Osteoblast (primary cell): ENCODE results near the gene CIAO3. TPM values are rescaled to one million over a fixed set of nuclear protein-coding genes. Genes with fewer than 3 reads are reported as not detected.

Source experiments
- DNase-seq: peaks from one replicate; pipeline ENCODE4 v3.0.0; 2011; ENCODE audit warnings: low spot score, mixed read lengths; ENCODE audit not compliant: insufficient read length; ENCODE audit errors: missing footprints
- H2AFZ ChIP-seq: 2 replicates; pipeline ENCODE4 v1.6.0; 2011; ENCODE audit warnings: mild to moderate bottlenecking, low read length
- H3K27ac ChIP-seq: 2 replicates; pipeline ENCODE4 v1.5.1; 2011; ENCODE audit warnings: mild to moderate bottlenecking, low read depth, low read length, moderate library complexity
- H3K27me3 ChIP-seq: 2 replicates; pipeline ENCODE4 v1.6.0; 2012; ENCODE audit warnings: mild to moderate bottlenecking, control low read depth, inconsistent platforms, low read length, moderate library complexity; ENCODE audit not compliant: insufficient read depth
- H3K36me3 ChIP-seq: 2 replicates; pipeline ENCODE4 v1.5.1; 2011; ENCODE audit warnings: mild to moderate bottlenecking, low read length, control low read depth, moderate library complexity; ENCODE audit not compliant: insufficient read depth
- H3K4me1 ChIP-seq: 2 replicates; pipeline ENCODE4 v1.5.1; 2011; ENCODE audit warnings: mild to moderate bottlenecking, low read length, control low read depth, moderate library complexity; ENCODE audit not compliant: insufficient read depth
- H3K4me2 ChIP-seq: 2 replicates; pipeline ENCODE4 v1.6.0; 2011; ENCODE audit warnings: mild to moderate bottlenecking, low read length; ENCODE audit not compliant: insufficient read depth
- H3K4me3 ChIP-seq: fragments of 200-600 bp; sonication (generic); 3 replicates; pipeline ENCODE4 v1.5.1; 2012; ENCODE audit warnings: mild to moderate bottlenecking, low read length, inconsistent platforms; ENCODE audit not compliant: insufficient read depth
- H3K79me2 ChIP-seq: 2 replicates; pipeline ENCODE4 v1.6.0; 2012; ENCODE audit warnings: mild to moderate bottlenecking, low read length, control low read depth, inconsistent platforms; ENCODE audit not compliant: insufficient read depth
- H3K9me3 ChIP-seq: 2 replicates; pipeline ENCODE4 v1.5.1; 2011; ENCODE audit warnings: low read depth, low read length, control low read depth
- H4K20me1 ChIP-seq: 2 replicates; pipeline ENCODE4 v1.6.0; 2012; ENCODE audit warnings: mild to moderate bottlenecking, low read length, control low read depth; ENCODE audit not compliant: insufficient read depth
- total RNA-seq: library from RNA; depleted of rRNA; stranded (reverse); fragments of >200 nt; gene quantifications from 2 replicates; pipeline ENCODE4 v1.2.3, GENCODE V29; 2012
- TF ChIP-seq, protein P1 (sequence below): IDR thresholded peaks from 2 replicates; pipeline ENCODE4 v1.5.1; 2011; ENCODE audit warnings: mild to moderate bottlenecking, low read depth, low read length, moderate library complexity; ENCODE audit errors: extremely low read depth

The CIAO3 gene
- total RNA-seq, 1 donor = 32.2 TPM

DNA sequence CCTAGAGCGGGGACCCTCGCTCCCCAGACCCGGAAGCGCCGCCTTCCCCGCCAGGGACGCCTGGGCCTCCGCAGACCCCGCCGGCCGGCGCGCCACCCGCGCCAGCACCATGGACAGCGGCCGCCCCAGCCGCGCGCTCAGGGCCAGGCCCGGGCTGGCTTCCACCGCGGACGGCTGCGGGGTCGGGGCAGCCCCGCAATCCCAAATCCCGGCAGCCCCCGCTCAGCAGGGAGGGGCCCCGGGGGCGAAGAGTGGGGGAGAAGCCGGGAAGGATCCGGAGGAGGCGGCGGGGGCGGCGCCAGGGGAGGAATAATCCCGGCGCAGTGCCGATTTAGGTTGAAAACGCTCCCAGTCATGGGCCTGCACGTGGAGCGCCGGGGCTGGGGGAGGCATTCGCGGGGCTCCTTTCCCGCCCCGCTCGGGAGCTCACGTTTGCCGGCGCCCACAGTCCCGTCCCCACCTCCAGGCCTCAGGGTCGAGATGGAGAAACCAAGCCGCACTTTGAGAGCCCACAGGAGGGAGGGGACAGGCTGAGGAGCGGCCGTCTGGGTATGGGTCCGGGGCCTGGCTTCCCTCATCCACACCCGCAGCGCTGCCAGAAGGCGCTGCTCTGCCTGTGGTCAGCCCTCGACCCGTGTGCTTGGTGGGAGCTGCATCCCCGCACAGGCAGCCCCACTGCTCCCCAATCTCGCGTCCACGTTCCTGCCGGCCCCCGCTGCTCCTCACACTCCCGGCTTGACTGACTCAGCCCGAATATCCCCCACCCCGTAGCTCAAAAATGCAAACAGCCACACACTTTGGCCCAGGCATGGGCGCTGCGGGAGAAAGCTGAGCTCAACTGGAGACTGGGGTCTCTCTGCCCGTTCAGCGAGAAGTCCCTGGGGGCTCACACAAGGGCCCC, 39.9 kb downstream of the CIAO3 start:
- Histone ChIP-seq H4K20me1 (peaks cover 14% of the 10 kb centered on the region), H3K4me3 (no peak overlapping the region), H3K79me2 (no peaks in the 10 kb centered on the region), H3K4me1 (no peaks in the 10 kb centered on the region), H3K36me3 (no peaks in the 10 kb centered on the region), H3K9me3 (no peaks in the 10 kb centered on the region), H3K27me3 (peaks cover 50% of the 10 kb centered on the region), H2AFZ (no peak overlapping the region), H3K4me2 (no peak overlapping the region), H3K27ac (no peak overlapping the region)
- TF ChIP-seq, protein P1, sequence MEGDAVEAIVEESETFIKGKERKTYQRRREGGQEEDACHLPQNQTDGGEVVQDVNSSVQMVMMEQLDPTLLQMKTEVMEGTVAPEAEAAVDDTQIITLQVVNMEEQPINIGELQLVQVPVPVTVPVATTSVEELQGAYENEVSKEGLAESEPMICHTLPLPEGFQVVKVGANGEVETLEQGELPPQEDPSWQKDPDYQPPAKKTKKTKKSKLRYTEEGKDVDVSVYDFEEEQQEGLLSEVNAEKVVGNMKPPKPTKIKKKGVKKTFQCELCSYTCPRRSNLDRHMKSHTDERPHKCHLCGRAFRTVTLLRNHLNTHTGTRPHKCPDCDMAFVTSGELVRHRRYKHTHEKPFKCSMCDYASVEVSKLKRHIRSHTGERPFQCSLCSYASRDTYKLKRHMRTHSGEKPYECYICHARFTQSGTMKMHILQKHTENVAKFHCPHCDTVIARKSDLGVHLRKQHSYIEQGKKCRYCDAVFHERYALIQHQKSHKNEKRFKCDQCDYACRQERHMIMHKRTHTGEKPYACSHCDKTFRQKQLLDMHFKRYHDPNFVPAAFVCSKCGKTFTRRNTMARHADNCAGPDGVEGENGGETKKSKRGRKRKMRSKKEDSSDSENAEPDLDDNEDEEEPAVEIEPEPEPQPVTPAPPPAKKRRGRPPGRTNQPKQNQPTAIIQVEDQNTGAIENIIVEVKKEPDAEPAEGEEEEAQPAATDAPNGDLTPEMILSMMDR = no peak
- peak; percentile 99 for DNase-seq

DNA sequence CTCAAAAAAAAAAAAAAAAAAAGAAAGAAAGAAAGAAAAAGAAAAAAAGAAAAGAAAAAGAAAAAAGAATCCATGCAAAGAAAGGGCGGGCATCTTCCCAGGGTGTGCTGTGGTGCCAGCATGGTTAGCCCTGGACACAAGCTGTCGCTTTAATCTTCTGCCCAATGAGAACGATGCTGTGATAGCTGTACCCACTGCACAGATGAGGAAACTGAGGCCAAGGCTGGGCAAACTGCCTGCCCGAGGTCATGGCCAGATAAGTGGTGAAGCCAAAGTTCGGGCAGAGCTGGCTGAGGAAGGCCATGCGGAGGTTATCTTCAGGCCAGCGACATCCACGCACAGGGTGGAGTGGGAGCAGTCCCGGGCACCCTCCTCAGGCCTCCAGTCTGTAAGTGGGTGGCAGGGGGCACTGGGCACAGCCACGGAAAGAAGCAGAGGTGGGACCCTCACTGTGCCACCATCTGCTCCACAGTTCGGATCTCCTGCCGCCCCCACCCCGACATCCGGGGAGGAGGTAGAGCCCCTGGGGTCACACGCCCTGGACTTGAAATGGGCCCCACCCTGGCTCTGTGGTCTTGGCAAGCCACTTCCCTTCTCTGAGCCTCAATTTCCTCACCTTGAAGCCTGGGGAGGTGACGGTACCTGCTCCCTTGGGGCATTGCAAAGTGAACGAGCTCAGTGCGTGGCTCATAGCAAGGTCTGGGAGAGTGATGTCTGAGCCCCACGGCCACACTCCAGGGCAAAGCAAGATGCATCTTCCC, 41.7 kb downstream of the CIAO3 start:
- Histone ChIP-seq H3K36me3 (no peaks in the 10 kb centered on the region), H3K4me1 (no peaks in the 10 kb centered on the region), H2AFZ (no peak overlapping the region), H3K79me2 (no peaks in the 10 kb centered on the region), H3K27ac (no peak overlapping the region), H3K4me3 (no peak overlapping the region), H4K20me1 (peaks cover 18% of the 10 kb centered on the region), H3K9me3 (no peaks in the 10 kb centered on the region), H3K4me2 (no peak overlapping the region), H3K27me3 (peaks cover 57% of the 10 kb centered on the region)
- TF ChIP-seq, protein P1 = no peak
- DNase-seq = no peak

DNA sequence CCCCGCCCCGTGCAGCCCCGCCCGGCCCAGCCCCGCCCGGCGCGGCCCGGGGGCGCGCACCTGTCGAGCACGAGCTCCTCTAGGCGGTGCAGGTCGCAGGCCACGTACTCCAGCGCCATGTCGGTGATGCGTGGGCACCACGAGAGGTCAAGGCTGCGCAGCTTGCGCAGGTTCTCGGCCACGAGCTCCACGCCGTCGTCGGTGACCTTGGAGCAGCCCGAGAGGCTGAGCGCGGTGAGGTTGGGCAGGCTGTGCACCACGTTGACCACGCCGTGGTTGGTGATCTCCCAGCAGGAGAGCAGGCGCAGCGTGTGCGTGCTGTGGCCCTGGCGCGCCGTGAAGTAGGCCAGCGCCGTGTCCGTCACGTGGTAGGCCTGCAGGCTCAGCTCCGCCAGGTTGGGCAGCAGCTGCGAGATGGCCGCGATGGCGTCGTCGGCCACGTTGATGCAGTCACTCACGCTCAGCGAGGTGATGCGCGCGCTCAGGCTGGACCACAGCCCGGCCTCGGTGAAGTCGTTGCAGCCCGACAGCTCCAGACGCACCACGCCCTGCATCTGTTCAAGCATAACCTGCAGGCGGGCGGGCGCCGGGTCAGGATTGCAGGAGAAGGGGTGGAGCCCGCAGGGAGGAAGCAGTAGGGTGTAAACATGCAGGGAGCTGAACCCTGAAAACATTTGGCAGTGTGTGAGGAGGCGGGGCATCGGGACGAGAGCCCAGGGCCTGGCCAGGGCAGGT, 45.3 kb downstream of the CIAO3 start:
- no peak overlapping the region for H2AFZ ChIP-seq
- no peaks in the 10 kb centered on the region for H3K4me1 ChIP-seq
- peak; percentile 94 for DNase-seq
- peaks cover 5% of the 10 kb centered on the region for H4K20me1 ChIP-seq
- no peaks in the 10 kb centered on the region for H3K79me2 ChIP-seq
- no peak overlapping the region for H3K4me3 ChIP-seq
- TF ChIP-seq, protein P1 = no peak
- peaks cover 49% of the 10 kb centered on the region for H3K27me3 ChIP-seq
- H3K4me2 ChIP-seq = no peak overlapping the region
- no peak overlapping the region for H3K27ac ChIP-seq
- no peaks in the 10 kb centered on the region for H3K36me3 ChIP-seq
- H3K9me3 ChIP-seq = no peaks in the 10 kb centered on the region
